ENCODE results near the gene AGBL5.

The AGBL5 gene

GRCh38 chr2:27024188-27024587, 27.3 kb upstream of the AGBL5 start:
- no peak for DNase-seq

- DNase-seq, result no peak
Measured at GRCh38 chr2:27024812-27025211, 26.7 kb upstream of the AGBL5 start.

- DNase-seq, result no peak
Measured at GRCh38 chr2:27025281-27025800, 26.1 kb upstream of the AGBL5 start.

GRCh38 chr2:27025861-27026851, 25.3 kb upstream of the AGBL5 start:
- no peak for DNase-seq

GRCh38 chr2:27027211-27027651, 24.2 kb upstream of the AGBL5 start:
- no peak for DNase-seq

GRCh38 chr2:27029051-27029450, 22.4 kb upstream of the AGBL5 start:
- peak; percentile 35 for DNase-seq

GRCh38 chr2:27032495-27033252, 18.8 kb upstream of the AGBL5 start, which contains the start of gene TMEM214:
Gene TMEM214 (plus strand): TSS chr2:27032965. CDS start chr2:27033016, 51 bp downstream.
- DNase-seq, result peak; percentile 91

GRCh38 chr2:27033253-27033852, 18.1 kb upstream of the AGBL5 start:
- no peak for DNase-seq

GRCh38 chr2:27038012-27038411, 13.5 kb upstream of the AGBL5 start:
- DNase-seq, result no peak

- DNase-seq, result no peak
Measured at GRCh38 chr2:27038631-27039339, 12.7 kb upstream of the AGBL5 start.

GRCh38 chr2:27039426-27039825, 12.0 kb upstream of the AGBL5 start:
- no peak for DNase-seq

- no peak for DNase-seq
Measured at GRCh38 chr2:27039871-27040270, 11.6 kb upstream of the AGBL5 start.

- DNase-seq, result no peak
Measured at GRCh38 chr2:27040282-27040681, 11.2 kb upstream of the AGBL5 start.

GRCh38 chr2:27041752-27042151, 9.7 kb upstream of the AGBL5 start:
- no peak for DNase-seq

- no peak for DNase-seq
Measured at GRCh38 chr2:27042159-27042661, 9.3 kb upstream of the AGBL5 start.

- DNase-seq, result peak; percentile 3
Measured at GRCh38 chr2:27042985-27043634, 8.4 kb upstream of the AGBL5 start.

GRCh38 chr2:27049422-27050280, 1.8 kb upstream of the AGBL5 start:
- DNase-seq, result no peak

GRCh38 chr2:27050281-27050995, 1.0 kb upstream of the AGBL5 start:
- DNase-seq, result peak; percentile 95

GRCh38 chr2:27051902-27052645, 606 bp downstream of the AGBL5 start:
- DNase-seq, result no peak

Measured in HCEC 1CT (cell line).